H1 (cell line): Measurements from ENCODE around the gene TXLNB. TPM values are rescaled to one million over a fixed set of nuclear protein-coding genes. Genes with fewer than 3 reads are reported as not detected.
"Not testable (repeated sequence)": the region's sequence is repeated elsewhere in the genome, so short reads cannot be mapped to it uniquely, and the experiment has no call there.

ENCODE experiments used
- CTCF ChIA-PET: fragments of 300-600 bp; sonication (Branson Sonifier 250); formaldehyde crosslinking; loops from one replicate; lab custom pipeline; 2021; ENCODE audit not compliant: partially characterized antibody; lab: Charles Lee
- POLR2A ChIA-PET: fragments of 300-600 bp; sonication (Branson Sonifier 250); formaldehyde crosslinking; loops from one replicate; lab custom pipeline; 2021; ENCODE audit warnings: inconsistent platforms; ENCODE audit not compliant: partially characterized antibody; lab: Charles Lee
- DNase-seq, 2 experiments: peaks; one replicate each; pipeline versions ENCODE4 v3.0.0 to v3.0.0-alpha.2; 2010 to 2022; ENCODE audit warnings: low spot score in 2 of 2, low read depth in 1 of 2, mixed read lengths in 1 of 2
- FAIRE-seq: peaks from 2 replicates; lab custom pipeline; 2011; peaks lifted over from hg19 to GRCh38; lab: Jason Lieb, UNC
- H2AFZ ChIP-seq: 2 replicates; pipeline ENCODE4 v1.8.1; 2012; ENCODE audit warnings: low read length, inconsistent platforms
- H2AK5ac ChIP-seq: 2 replicates; pipeline ENCODE4 v1.6.1; 2013; ENCODE audit warnings: low read depth, low read length
- H2BK120ac ChIP-seq: replicated peaks from 2 replicates; pipeline ENCODE3; 2013; ENCODE audit warnings: low read depth, low read length, inconsistent platforms
- H2BK12ac ChIP-seq: 2 replicates; pipeline ENCODE4 v1.6.1; 2013; ENCODE audit warnings: low read depth, low read length
- H2BK15ac ChIP-seq: 2 replicates; pipeline ENCODE4 v1.6.1; 2013; ENCODE audit warnings: low read length
- H2BK20ac ChIP-seq: 2 replicates; pipeline ENCODE4 v1.6.1; 2013; ENCODE audit warnings: low read length
- H2BK5ac ChIP-seq: 2 replicates; pipeline ENCODE4 v1.6.1; 2013; ENCODE audit warnings: low read depth, low read length
- H3K14ac ChIP-seq: 2 replicates; pipeline ENCODE4 v1.6.1; 2013; ENCODE audit warnings: inconsistent platforms; ENCODE audit not compliant: insufficient read length
- H3K18ac ChIP-seq: 2 replicates; pipeline ENCODE4 v1.6.1; 2013; ENCODE audit warnings: low read length; ENCODE audit errors: extremely low read depth
- H3K23ac ChIP-seq: 2 replicates; pipeline ENCODE4 v1.6.1; 2013; ENCODE audit warnings: inconsistent platforms; ENCODE audit not compliant: insufficient read length
- H3K23me2 ChIP-seq: 2 replicates; pipeline ENCODE4 v1.6.1; 2013; ENCODE audit warnings: low read depth, low read length
- H3K27ac ChIP-seq: 2 replicates; pipeline ENCODE4 v1.6.1; 2011; ENCODE audit warnings: low read depth, low read length, inconsistent platforms
- H3K27me3 ChIP-seq, 4 experiments: replicated peaks in 1 of 4; 1 replicate in 1 of 4; 2 replicates in 3 of 4; pipeline versions ENCODE4 v1.6.1 to v1.8.1; 2011 to 2013; ENCODE audit warnings: low read length in 3 of 4, mild to moderate bottlenecking in 3 of 4, inconsistent platforms in 2 of 4, mixed read lengths in 2 of 4, moderate library complexity in 1 of 4; ENCODE audit not compliant: control insufficient read depth in 3 of 4, insufficient read depth in 3 of 4; ENCODE audit errors: extremely low read depth in 1 of 4
- H3K36me3 ChIP-seq, 4 experiments: 2 replicates each; pipeline versions ENCODE4 v1.6.1 to v1.8.1; 2011 to 2013; ENCODE audit warnings: mild to moderate bottlenecking in 4 of 4, low read length in 3 of 4, moderate library complexity in 2 of 4, control low read depth in 1 of 4, inconsistent platforms in 1 of 4; ENCODE audit not compliant: insufficient read depth in 4 of 4, control insufficient read depth in 2 of 4
- H3K4ac ChIP-seq: replicated peaks from 2 replicates; pipeline ENCODE3; 2013; ENCODE audit warnings: low read length, low read depth, mixed read lengths, inconsistent platforms; ENCODE audit not compliant: insufficient read length
- H3K4me1 ChIP-seq, 4 experiments: replicated peaks in 1 of 4; 1 replicate in 1 of 4; 2 replicates in 3 of 4; pipeline versions ENCODE4 v1.6.1 to v1.8.1; 2011 to 2013; ENCODE audit warnings: low read length in 3 of 4, inconsistent platforms in 2 of 4, mixed read lengths in 1 of 4; ENCODE audit not compliant: insufficient read depth in 4 of 4, control insufficient read depth in 3 of 4
- H3K4me2 ChIP-seq, 2 experiments: 2 replicates each; pipeline versions ENCODE4 v1.6.1 to v1.8.1; 2011 to 2013; ENCODE audit warnings: low read depth in 2 of 2, low read length in 2 of 2, control low read depth in 1 of 2, inconsistent platforms in 1 of 2, mild to moderate bottlenecking in 1 of 2; ENCODE audit not compliant: insufficient read depth in 1 of 2
- H3K4me3 ChIP-seq, 4 experiments: fragments of 200-600, 300-600 bp in 1 of 4; sonication (generic), shearing (Covaris generic), sonication (Bioruptor Twin) in 1 of 4; 2 replicates each; pipeline versions ENCODE4 v1.5.1 to v1.8.1; 2011 to 2016; ENCODE audit warnings: low read length in 4 of 4, low read depth in 3 of 4, control low read depth in 2 of 4, inconsistent platforms in 2 of 4, mild to moderate bottlenecking in 2 of 4, mixed read lengths in 1 of 4, moderate library complexity in 1 of 4; ENCODE audit not compliant: insufficient read depth in 2 of 4; ENCODE audit errors: extremely low read depth in 1 of 4
- H3K56ac ChIP-seq: replicated peaks from 2 replicates; pipeline ENCODE3; 2013; ENCODE audit warnings: low read depth, mild to moderate bottlenecking, mixed read lengths, low read length, inconsistent platforms; ENCODE audit not compliant: insufficient read length
- H3K79me1 ChIP-seq: 2 replicates; pipeline ENCODE4 v1.6.1; 2013; ENCODE audit warnings: low read depth, low read length, control low read depth
- H3K79me2 ChIP-seq, 2 experiments: 2 replicates each; pipeline versions ENCODE4 v1.6.1 to v1.8.1; 2012 to 2013; ENCODE audit warnings: low read length in 2 of 2, mild to moderate bottlenecking in 2 of 2, inconsistent platforms in 1 of 2; ENCODE audit not compliant: insufficient read depth in 2 of 2, control insufficient read depth in 1 of 2
- H3K9ac ChIP-seq, 4 experiments: replicated peaks in 1 of 4; 1 replicate in 1 of 4; 2 replicates in 3 of 4; pipeline versions ENCODE4 v1.6.1 to v1.8.1; 2011 to 2013; ENCODE audit warnings: low read depth in 3 of 4, low read length in 3 of 4, control low read depth in 2 of 4, mild to moderate bottlenecking in 2 of 4, moderate library complexity in 2 of 4, inconsistent platforms in 1 of 4; ENCODE audit errors: extremely low read depth in 1 of 4
- H3K9me3 ChIP-seq, 2 experiments: 2 replicates each; pipeline versions ENCODE4 v1.6.1 to v1.8.1; 2012 to 2013; ENCODE audit warnings: mild to moderate bottlenecking in 2 of 2, moderate library complexity in 2 of 2, control low read depth in 1 of 2, inconsistent platforms in 1 of 2, low read depth in 1 of 2, low read length in 1 of 2, mixed read lengths in 1 of 2; ENCODE audit not compliant: insufficient read depth in 2 of 2
- H4K20me1 ChIP-seq, 2 experiments: replicated peaks in 1 of 2; 2 replicates each; pipeline versions ENCODE3 to v1.8.1; 2011 to 2013; ENCODE audit warnings: inconsistent platforms in 2 of 2, low read length in 2 of 2, mild to moderate bottlenecking in 1 of 2; ENCODE audit not compliant: insufficient read depth in 2 of 2, control insufficient read depth in 1 of 2
- H4K5ac ChIP-seq: 2 replicates; pipeline ENCODE4 v1.6.1; 2013; ENCODE audit warnings: low read length, low read depth, mixed read lengths, inconsistent platforms; ENCODE audit not compliant: insufficient read length
- H4K8ac ChIP-seq: 2 replicates; pipeline ENCODE4 v1.8.0; 2013; ENCODE audit warnings: mild to moderate bottlenecking, moderate library complexity, low read length, inconsistent platforms; ENCODE audit not compliant: insufficient read depth; ENCODE audit errors: extremely low read depth
- H4K91ac ChIP-seq: replicated peaks from 2 replicates; pipeline ENCODE3; 2013; ENCODE audit warnings: low read length, mixed read lengths, inconsistent platforms; ENCODE audit not compliant: insufficient read length
- WGBS, 2 experiments: shearing (Covaris generic) in 1 of 2; methylation state at CpG; one replicate each; pipeline versions ENCODE4 v1.1.6 to v1.1.7; 2013 to 2015; ENCODE audit warnings: low lambda C conversion rate in 2 of 2, mixed read lengths in 2 of 2, inconsistent platforms in 1 of 2, low coverage in 1 of 2, missing lambda C conversion rate in 1 of 2; ENCODE audit not compliant: insufficient replicate concordance in 2 of 2, insufficient coverage in 1 of 2, insufficient read length in 1 of 2; ENCODE audit errors: extremely low coverage in 1 of 2, missing lambda C conversion rate in 1 of 2; 5-methylcytosine and 5-hydroxymethylcytosine counted together
- polyA plus RNA-seq, 7 experiments: library from polyadenylated mRNA; depleted of rRNA in 3 of 7; stranded (reverse) in 5 of 7; unstranded in 2 of 7; fragments of >200 nt in 5 of 7; fragments of 200-250 nt in 2 of 7; gene quantifications; 1 replicate in 5 of 7; 2 replicates in 1 of 7; 4 replicates in 1 of 7; pipeline versions ENCODE4 v1.2.1 to v1.2.3, GENCODE V29; 2011 to 2013; ENCODE audit warnings: missing spikeins in 2 of 7, mixed read lengths in 2 of 7
- total RNA-seq: library from RNA; stranded (reverse); fragmentation: NEBNext Ultra II Directional; extraction: Animal tissue kit (Norgen Biotek cat#: 25700); gene quantifications from 2 replicates; pipeline ENCODE4 v1.2.1, GENCODE V29; 2021

TXLNB gene
- total and polyA plus RNA-seq, 2 of the 8 experiments (the other 6 are each of a cell fraction or from before 2014, with no cell fraction given) = 0.05 to 0.17 TPM

DNA sequence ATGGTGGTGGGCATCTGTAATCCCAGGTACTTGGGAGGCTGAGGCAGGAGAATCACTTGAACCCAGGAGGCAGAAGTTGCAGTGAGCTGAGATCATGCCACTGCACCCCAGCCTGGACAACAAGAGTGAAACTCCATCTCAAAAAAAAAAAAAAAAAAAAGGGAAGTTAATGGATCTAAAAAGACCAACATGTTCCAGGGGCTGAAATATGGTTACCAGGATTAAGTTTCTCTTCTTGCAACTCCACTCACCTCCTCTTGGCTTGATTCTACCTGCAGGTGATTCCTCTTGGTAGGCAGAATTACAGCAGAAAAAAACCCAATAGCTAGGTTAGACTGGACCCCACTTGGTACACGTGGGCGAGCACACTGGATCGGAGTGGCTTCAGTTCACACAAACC is 63.4 kb downstream of the TXLNB start:
- H3K4me2 ChIP-seq, H4K20me1 ChIP-seq, H3K56ac ChIP-seq, H3K18ac ChIP-seq, H3K23me2 ChIP-seq, H2AFZ ChIP-seq, H3K79me2 ChIP-seq, H3K27ac ChIP-seq, H3K36me3 ChIP-seq, H3K4ac ChIP-seq, H2AK5ac ChIP-seq, H4K5ac ChIP-seq, H3K9me3 ChIP-seq, H2BK12ac ChIP-seq, H3K4me3 ChIP-seq, H2BK5ac ChIP-seq, H3K4me1 ChIP-seq, FAIRE-seq, DNase-seq, POLR2A ChIA-PET, H3K9ac ChIP-seq, H2BK20ac ChIP-seq, H4K8ac ChIP-seq, H2BK120ac ChIP-seq, H2BK15ac ChIP-seq, H3K27me3 ChIP-seq, H3K23ac ChIP-seq, H4K91ac ChIP-seq, H3K79me1 ChIP-seq, H3K14ac ChIP-seq: not testable (repeated sequence)
- WGBS, 2 experiments = 93% methylated on average over 3 of the region's 3 CpGs; no CpG with 5 or more reads in 1 of the 2 experiments
- CTCF ChIA-PET = interaction anchor here (0.9 to 1.2 kb wide), 2 partner anchors 9 to 22 kb away, joined by 3 to 5 read pairs; no protein-coding TSS in a partner anchor
